Right ventricle myocardium superior (tissue), 1 donor: ENCODE data around the gene FLT1. TPM values are rescaled to one million over a fixed set of nuclear protein-coding genes. Genes with fewer than 3 reads are reported as not detected.

Experiments used
- ATAC-seq: fragments of 200-7000 bp; cut with Tn5 transposase; one replicate; pipeline ENCODE4 v1.9.1; 2020; ENCODE audit warnings: mild to moderate bottlenecking; ENCODE audit not compliant: poor library complexity
- DNase-seq: peaks from one replicate; pipeline ENCODE4 v3.0.0-alpha.2; 2020
- intact Hi-C: fragments of 100-400 bp; cut with DNase I; formaldehyde crosslinking; loops from one replicate; pipeline ENCODE4 v1.11.2; 2022
- total RNA-seq: library from RNA; stranded (reverse); fragmentation: NEBNext Ultra II Directional; extraction: Animal tissue kit (Norgen Biotek cat#: 25700); gene quantifications from one replicate; pipeline ENCODE4 v1.2.1, GENCODE V29; 2021
- donor health status: DM: no; HTN: yes; CAD: no; lungs with severe emphysema.

The FLT1 gene
- total RNA-seq, 1 donor from 2014 or later, result 42.0 TPM

GRCh38 chr13:28411831-28412353, 83.0 kb downstream of the FLT1 start:
- no peak for DNase-seq
- no peak for ATAC-seq
- intact Hi-C loops, result no loop called here

GRCh38 chr13:28410096-28410495, 84.8 kb downstream of the FLT1 start:
- intact Hi-C loops, result no loop called here
- no peak for ATAC-seq
- no peak for DNase-seq

DNA sequence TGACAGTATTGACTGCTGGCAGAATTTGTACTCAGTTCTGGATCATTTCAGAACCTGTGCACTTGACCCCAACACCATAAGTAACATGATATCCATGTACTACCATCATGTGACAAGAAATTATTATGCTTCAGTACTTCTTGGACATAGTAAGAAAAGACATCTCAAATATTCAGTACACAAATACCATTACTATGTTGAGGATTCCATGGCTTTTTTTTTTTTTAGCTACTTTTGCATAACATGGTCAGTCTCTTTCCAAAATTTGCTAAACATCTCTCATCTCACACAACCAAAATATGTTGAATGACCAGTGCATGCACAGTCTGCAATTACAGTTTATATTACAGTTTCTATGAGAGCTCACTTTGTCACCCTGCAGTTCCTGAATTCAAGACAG, 85.3 kb downstream of the FLT1 start:
- intact Hi-C loops, result no loop called here
- DNase-seq, result no peak
- ATAC-seq, result no peak

DNA sequence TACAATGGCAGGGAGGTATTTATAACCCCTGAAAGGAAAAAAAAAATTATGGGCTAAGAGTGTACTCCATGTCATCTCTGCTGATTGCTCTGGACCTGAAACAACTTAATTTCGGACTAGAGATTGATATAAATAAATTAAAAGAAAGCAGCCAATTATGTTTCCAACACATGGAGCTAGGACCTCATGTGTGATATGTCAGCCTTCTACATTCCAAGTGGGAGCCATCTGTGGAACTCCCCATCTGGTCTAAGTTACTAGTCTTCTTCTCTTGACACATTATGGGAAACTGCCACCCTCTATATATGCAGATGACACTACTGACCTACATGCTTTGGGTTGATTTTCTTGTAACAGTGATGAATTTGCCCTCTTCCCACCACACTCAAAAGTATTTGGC, 86.1 kb downstream of the FLT1 start:
- intact Hi-C loops, result no loop called here
- DNase-seq (no peak), ATAC-seq (no peak)

GRCh38 chr13:28408235-28408848, 86.6 kb downstream of the FLT1 start:
- DNase-seq (peak; percentile 62), ATAC-seq (peak; percentile 86)
- intact Hi-C loops, result no loop called here

GRCh38 chr13:28406733-28407266, 88.1 kb downstream of the FLT1 start:
- intact Hi-C loops, result no loop called here
- no peak for ATAC-seq

GRCh38 chr13:28402057-28402381, 92.9 kb downstream of the FLT1 start:
- DNase-seq, result no peak
- intact Hi-C loops, result no loop called here
- ATAC-seq, result no peak

More at GRCh38 chr13:28406733-28407266, 88.1 kb downstream of the FLT1 start:
- DNase-seq, result no peak

DNA sequence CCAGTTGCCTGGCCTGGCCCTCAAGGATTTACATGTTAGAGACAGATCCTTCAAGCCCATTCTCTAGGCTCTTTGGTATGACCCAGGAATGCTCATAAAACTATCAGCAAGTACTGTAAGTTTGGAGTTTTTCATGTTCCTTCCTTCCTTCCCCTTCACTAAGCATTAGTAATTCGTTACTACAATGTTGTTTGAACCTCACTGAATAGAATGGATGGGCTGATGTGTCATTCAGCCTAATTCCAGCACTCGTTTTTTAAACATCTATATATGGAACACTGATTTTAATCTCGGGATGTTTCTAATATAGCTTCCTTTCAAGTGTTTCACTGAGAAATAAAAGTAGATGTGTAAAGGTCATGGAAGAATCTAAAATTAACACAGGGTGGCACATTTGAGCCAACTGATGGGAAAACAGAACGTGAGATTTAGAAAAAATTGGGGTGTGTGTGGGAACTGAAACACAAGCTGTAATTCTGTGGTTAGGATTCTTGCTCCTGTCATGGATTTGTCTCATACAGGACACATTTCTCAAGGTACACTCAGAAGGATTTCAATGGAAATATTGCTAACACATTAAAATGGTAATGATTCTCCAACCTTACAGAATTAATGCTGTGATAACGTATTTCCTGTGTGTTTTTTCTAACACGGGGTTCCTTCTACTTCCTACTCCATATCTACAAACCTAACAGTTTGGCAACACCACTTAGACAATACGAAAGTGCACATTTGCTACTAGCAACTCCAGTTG, 93.4 kb downstream of the FLT1 start:
- ATAC-seq (no peak), DNase-seq (no peak)
- intact Hi-C loops, result no loop called here

- DNase-seq (no peak), ATAC-seq (no peak)
- intact Hi-C loops, result no loop called here
Measured at GRCh38 chr13:28396053-28396452, 98.9 kb downstream of the FLT1 start.

DNA sequence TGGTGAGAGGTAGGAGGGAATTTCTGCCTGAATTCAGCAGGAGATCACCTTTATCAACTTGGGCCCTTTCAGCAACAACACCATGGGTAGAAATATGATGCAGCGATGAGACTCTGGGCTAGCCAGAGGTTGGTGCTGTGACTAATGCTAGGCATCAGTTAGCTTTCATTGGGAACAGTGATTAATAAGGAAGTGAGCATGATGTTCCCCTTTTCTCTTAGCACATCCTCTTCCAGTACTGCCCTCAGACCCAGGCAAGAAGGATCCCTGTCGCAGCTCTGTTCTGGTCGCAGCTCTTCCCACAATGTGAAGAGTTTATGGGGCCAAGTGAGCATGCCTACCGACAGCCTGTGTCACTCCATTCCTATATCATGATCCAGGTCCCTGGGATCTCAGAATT, 100.5 kb downstream of the FLT1 start:
- DNase-seq (no peak), ATAC-seq (peak; percentile 27)
- intact Hi-C loops, result no loop called here

DNA sequence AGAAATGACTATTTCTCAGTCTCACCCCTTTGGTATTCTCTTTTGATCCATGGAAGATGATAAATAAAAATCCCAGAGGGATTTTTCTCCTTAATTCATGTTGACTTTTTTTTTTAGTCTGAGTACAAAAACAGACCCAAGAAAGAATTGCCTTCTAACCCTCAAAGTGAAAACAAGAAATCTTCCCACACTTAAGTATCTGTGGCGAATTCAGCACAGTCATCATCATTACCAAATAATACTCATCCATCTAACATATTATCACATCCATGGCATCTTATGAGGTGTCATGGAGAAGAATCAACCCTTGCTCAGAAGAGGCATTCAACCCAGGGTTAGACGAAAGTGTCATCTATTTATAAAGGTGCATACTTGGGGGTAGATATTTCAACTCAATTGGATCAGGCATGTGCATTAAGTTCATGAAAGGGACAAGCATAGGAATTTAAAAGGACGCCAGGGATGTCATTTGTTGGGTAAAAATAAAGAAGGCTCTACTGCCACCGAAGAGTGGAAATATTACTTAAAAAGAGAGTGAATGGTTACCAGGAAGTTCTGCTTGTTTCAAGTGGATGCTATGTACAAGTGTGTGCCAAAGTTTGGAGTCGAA, 101.9 kb downstream of the FLT1 start:
- no peak for ATAC-seq
- intact Hi-C loops, result no loop called here

GRCh38 chr13:28392428-28392827, 102.5 kb downstream of the FLT1 start:
- peak; percentile 43 for ATAC-seq
- intact Hi-C loops, result no loop called here
- DNase-seq, result no peak

More for the DNA sequence above, 101.9 kb downstream of the FLT1 start:
- DNase-seq, result no peak

DNA sequence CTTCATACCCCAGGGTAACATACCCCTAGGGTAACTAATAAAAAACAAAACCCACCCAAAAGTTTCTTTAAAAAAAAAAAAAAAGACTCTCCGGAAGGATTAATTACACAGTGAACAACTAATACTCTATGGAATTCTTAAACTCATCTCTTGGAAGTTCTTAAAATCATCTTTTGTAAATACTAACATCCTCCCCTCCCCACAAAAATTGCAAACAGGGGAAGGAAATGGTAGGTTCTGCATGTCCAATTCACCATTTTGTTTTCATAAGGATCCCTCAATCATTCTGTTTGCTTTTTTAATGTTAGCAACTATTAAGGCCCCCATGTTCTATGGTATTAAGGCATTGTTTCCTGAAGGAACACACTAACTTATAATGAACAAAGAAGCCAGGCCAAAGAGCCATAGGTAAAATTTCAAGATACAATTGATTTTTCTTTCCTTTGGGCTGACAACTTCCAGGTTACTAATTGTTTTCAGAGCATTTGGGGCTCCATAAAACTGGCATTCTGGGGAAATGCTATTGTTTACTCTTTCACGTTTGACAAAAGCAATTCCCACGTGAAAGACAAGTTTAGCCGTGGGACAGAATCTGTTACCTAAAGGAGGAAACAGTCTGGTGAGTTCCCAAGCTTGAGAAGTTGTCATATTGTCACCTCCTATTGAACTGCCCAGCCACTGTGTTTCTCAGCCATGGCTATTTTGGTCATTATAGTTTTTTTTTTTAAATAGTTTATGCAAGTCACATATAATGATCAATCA, 107.0 kb downstream of the FLT1 start:
- intact Hi-C loops, result no loop called here
- no peak for DNase-seq
- ATAC-seq, result no peak

DNA sequence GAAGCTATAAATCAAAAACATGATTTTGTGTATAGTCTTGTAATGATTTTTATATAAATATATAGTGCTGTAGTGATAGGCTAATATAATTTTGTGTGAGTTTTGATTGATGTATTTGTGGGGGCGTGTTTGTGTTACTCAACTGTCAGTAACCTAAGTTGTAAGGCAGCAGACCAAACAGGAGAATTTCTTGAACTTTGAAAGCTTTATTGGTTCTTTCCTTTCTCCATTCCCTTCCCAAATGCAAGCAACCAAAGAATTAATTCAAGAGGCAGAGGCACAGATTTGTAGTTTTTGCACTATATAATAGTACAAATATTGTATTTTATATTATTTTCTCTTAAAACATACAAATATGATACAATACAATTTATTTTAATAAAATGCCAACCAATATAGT, 109.6 kb downstream of the FLT1 start:
- DNase-seq, result no peak
- intact Hi-C loops, result no loop called here
- ATAC-seq, result no peak

- ATAC-seq, result no peak
- intact Hi-C loops, result no loop called here
Measured at GRCh38 chr13:28384789-28385188, 110.1 kb downstream of the FLT1 start.

GRCh38 chr13:28380319-28380718, 114.6 kb downstream of the FLT1 start:
- intact Hi-C loops, result no loop called here
- DNase-seq (no peak), ATAC-seq (no peak)

More at GRCh38 chr13:28384789-28385188, 110.1 kb downstream of the FLT1 start:
- no peak for DNase-seq

GRCh38 chr13:28379371-28380083, 115.4 kb downstream of the FLT1 start:
- intact Hi-C loops, result no loop called here
- DNase-seq (no peak), ATAC-seq (no peak)

DNA sequence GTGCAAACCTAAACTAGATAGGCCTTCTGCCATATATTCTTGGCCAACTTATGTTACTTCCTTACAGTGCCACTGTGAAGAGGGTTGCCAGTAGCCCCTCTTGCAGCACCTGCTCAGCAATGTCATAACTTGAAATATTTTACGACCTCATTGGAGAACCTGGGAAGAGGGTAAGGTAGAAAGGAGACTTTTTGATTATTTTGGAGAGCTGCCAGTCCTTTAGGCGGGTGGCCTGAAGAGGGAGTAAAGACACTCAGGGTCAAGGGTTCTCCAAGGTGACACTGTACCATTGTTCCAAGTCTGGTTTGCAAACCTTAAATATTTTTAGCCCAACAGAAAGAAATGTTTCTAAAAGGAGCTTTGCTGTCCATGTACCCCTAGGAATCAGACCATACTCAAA, 118.3 kb downstream of the FLT1 start:
- DNase-seq, result no peak
- intact Hi-C loops, result no loop called here
- ATAC-seq, result no peak
